Natural killer cell (primary cell): ENCODE data around the gene SOBP. TPM values are rescaled to one million over a fixed set of nuclear protein-coding genes. Genes with fewer than 3 reads are reported as not detected.

Experiments
- ATAC-seq, 3 donors: fragments of 150-1000 bp in 2 of 3; fragments of 200-7000 bp in 1 of 3; cut with Tn5 transposase; 1 replicate in 1 of 3; 2 replicates in 2 of 3; pipeline ENCODE4 v1.10.0; 2021; ENCODE audit warnings: mild to moderate bottlenecking in 2 of 3, moderate library complexity in 2 of 3
- DNase-seq, 2 donors: peaks; one replicate each; pipeline versions ENCODE4 v3.0.0 to v3.0.0-alpha.2; 2013 to 2021; ENCODE audit warnings: mixed read lengths in 1 of 2
- H3K27ac ChIP-seq: one replicate; pipeline ENCODE4 v1.5.1; 2013; ENCODE audit warnings: mild to moderate bottlenecking, low read length
- H3K27me3 ChIP-seq: one replicate; pipeline ENCODE4 v1.6.1; 2013; ENCODE audit warnings: low read length; ENCODE audit not compliant: control insufficient read depth, insufficient read depth
- H3K36me3 ChIP-seq: one replicate; pipeline ENCODE4 v1.6.1; 2013; ENCODE audit warnings: low read length; ENCODE audit not compliant: control insufficient read depth, insufficient read depth
- H3K4me1 ChIP-seq: one replicate; pipeline ENCODE4 v1.6.1; 2013; ENCODE audit warnings: low read length; ENCODE audit not compliant: control insufficient read depth, insufficient read depth
- H3K4me3 ChIP-seq: one replicate; pipeline ENCODE4 v1.5.1; 2013; ENCODE audit warnings: low read length
- H3K9me3 ChIP-seq: one replicate; pipeline ENCODE4 v1.6.1; 2013; ENCODE audit warnings: low read length; ENCODE audit not compliant: control insufficient read depth, insufficient read depth
- H3K27ac Mint-ChIP-seq, 2 donors: one replicate each; pipeline ENCODE4 v1.8.0; 2022; ENCODE audit warnings: mild to moderate bottlenecking in 2 of 2, mixed read lengths in 2 of 2, moderate library complexity in 1 of 2
- H3K27me3 Mint-ChIP-seq, 2 donors: one replicate each; pipeline ENCODE4 v1.8.0; 2022; ENCODE audit warnings: low read depth in 2 of 2, mixed read lengths in 2 of 2
- H3K36me3 Mint-ChIP-seq: one replicate; pipeline ENCODE4 v1.8.0; 2022; ENCODE audit warnings: mixed read lengths
- H3K4me1 Mint-ChIP-seq, 2 donors: one replicate each; pipeline ENCODE4 v1.8.0; 2022; ENCODE audit warnings: mixed read lengths in 2 of 2
- H3K4me3 Mint-ChIP-seq: one replicate; pipeline ENCODE4 v1.8.0; 2022; ENCODE audit warnings: mild to moderate bottlenecking, moderate library complexity, mixed read lengths
- H3K9me3 Mint-ChIP-seq, 2 donors: one replicate each; pipeline ENCODE4 v1.8.0; 2022; ENCODE audit warnings: mixed read lengths in 2 of 2
- CTCF ChIP-seq: fragments of 200-600 bp; IDR thresholded peaks from one replicate; pipeline ENCODE4 v1.8.0; 2022; ENCODE audit warnings: antibody characterized with exemption
- WGBS: methylation state at CpG from one replicate; pipeline ENCODE4 v1.1.7; 2013; ENCODE audit warnings: missing lambda C conversion rate; ENCODE audit not compliant: insufficient coverage; 5-methylcytosine and 5-hydroxymethylcytosine counted together
- intact Hi-C: fragments of 100-400 bp; cut with micrococcal nuclease; formaldehyde crosslinking; loops from one replicate; pipeline ENCODE4 v1.14.2; 2022
- total RNA-seq, 4 donors: library from RNA; stranded (reverse); fragments of 120-200 nt in 1 of 4; gene quantifications; one replicate each; pipeline versions ENCODE4 v1.2.3 to v1.2.4, GENCODE V29; 2013 to 2022

SOBP gene
- total RNA-seq, 3 donors from 2014 or later (not counting 1 experiment from before 2014, with no cell fraction given) = 0.16 TPM; not detected in 1

GRCh38 chr6:107579456-107580056 is 89.6 kb downstream of the SOBP start:
- 89% methylated on average over 6 of the region's 6 CpGs for WGBS
- H3K27ac Mint-ChIP-seq = no peak overlapping the region
- ATAC-seq = no peak
- H3K27me3 Mint-ChIP-seq = peaks cover 10 to 35% of the 10 kb centered on the region in 2 donors
- Histone ChIP-seq H3K27ac (no peak overlapping the region), H3K36me3 (no peaks in the 10 kb centered on the region), H3K4me3 (no peak overlapping the region), H3K9me3 (no peaks in the 10 kb centered on the region), H3K4me1 (no peaks in the 10 kb centered on the region), H3K27me3 (no peaks in the 10 kb centered on the region)
- DNase-seq = no peak
- H3K4me1 Mint-ChIP-seq = no peaks in the 10 kb centered on the region
- intact Hi-C loops = no loop called here
- no peaks in the 10 kb centered on the region for H3K9me3 Mint-ChIP-seq
- H3K36me3 Mint-ChIP-seq = no peaks in the 10 kb centered on the region
- no peak for TF ChIP-seq CTCF
- H3K4me3 Mint-ChIP-seq = no peak overlapping the region

GRCh38 chr6:107582086-107582485 is 92.2 kb downstream of the SOBP start:
- H3K9me3 Mint-ChIP-seq = no peaks in the 10 kb centered on the region
- Histone ChIP-seq H3K9me3 (no peaks in the 10 kb centered on the region), H3K36me3 (no peaks in the 10 kb centered on the region), H3K4me1 (no peaks in the 10 kb centered on the region), H3K4me3 (no peak overlapping the region), H3K27me3 (no peaks in the 10 kb centered on the region), H3K27ac (no peak overlapping the region)
- intact Hi-C loops = no loop called here
- no peak overlapping the region for H3K27ac Mint-ChIP-seq
- no peaks in the 10 kb centered on the region for H3K4me1 Mint-ChIP-seq
- no peaks in the 10 kb centered on the region for H3K36me3 Mint-ChIP-seq
- ATAC-seq (no peak), DNase-seq (no peak)
- TF ChIP-seq CTCF = no peak
- no peak overlapping the region for H3K4me3 Mint-ChIP-seq
- peaks cover 13 to 37% of the 10 kb centered on the region in 2 donors for H3K27me3 Mint-ChIP-seq

GRCh38 chr6:107584726-107585125 is 94.8 kb downstream of the SOBP start:
- H3K36me3 Mint-ChIP-seq = no peaks in the 10 kb centered on the region
- intact Hi-C loops = no loop called here
- TF ChIP-seq CTCF = no peak

GRCh38 chr6:107585815-107586435 is 96.0 kb downstream of the SOBP start:
- Histone ChIP-seq H3K4me3 (no peak overlapping the region), H3K4me1 (no peaks in the 10 kb centered on the region), H3K27me3 (no peaks in the 10 kb centered on the region), H3K36me3 (no peaks in the 10 kb centered on the region), H3K9me3 (no peaks in the 10 kb centered on the region), H3K27ac (no peak overlapping the region)
- H3K36me3 Mint-ChIP-seq = no peaks in the 10 kb centered on the region
- peaks cover 18 to 69% of the 10 kb centered on the region in 2 donors for H3K27me3 Mint-ChIP-seq
- no peaks in the 10 kb centered on the region for H3K9me3 Mint-ChIP-seq
- H3K27ac Mint-ChIP-seq = no peak overlapping the region
- WGBS = no CpG with 5 or more reads among the region's 5 CpGs
- DNase-seq (no peak), ATAC-seq (no peak)
- H3K4me3 Mint-ChIP-seq = no peak overlapping the region
- no peaks in the 10 kb centered on the region for H3K4me1 Mint-ChIP-seq
- TF ChIP-seq CTCF = no peak
- intact Hi-C loops = no loop called here

More at GRCh38 chr6:107584726-107585125, 94.8 kb downstream of the SOBP start:
- no peak for DNase-seq
- H3K27me3 ChIP-seq = no peaks in the 10 kb centered on the region
- no peaks in the 10 kb centered on the region for H3K4me1 ChIP-seq
- H3K4me3 ChIP-seq = no peak overlapping the region
- Mint-ChIP-seq H3K27ac (no peak overlapping the region), H3K4me1 (no peaks in the 10 kb centered on the region), H3K27me3 (peaks cover 18 to 62% of the 10 kb centered on the region in 2 donors), H3K4me3 (no peak overlapping the region), H3K9me3 (no peaks in the 10 kb centered on the region)
- no peaks in the 10 kb centered on the region for H3K9me3 ChIP-seq
- H3K36me3 ChIP-seq = no peaks in the 10 kb centered on the region
- no peak overlapping the region for H3K27ac ChIP-seq
- ATAC-seq = no peak
